Left ventricle myocardium superior (tissue), 1 donor: Measurements from ENCODE around the gene NEURL1B. TPM values are rescaled to one million over a fixed set of nuclear protein-coding genes. Genes with fewer than 3 reads are reported as not detected.

Experiments used
- ATAC-seq: fragments of 200-7000 bp; cut with Tn5 transposase; one replicate; pipeline ENCODE4 v1.9.1; 2020; ENCODE audit warnings: mild to moderate bottlenecking, moderate library complexity
- DNase-seq: peaks from one replicate; pipeline ENCODE4 v3.0.0-alpha.2; 2020
- intact Hi-C: fragments of 100-400 bp; cut with micrococcal nuclease; formaldehyde crosslinking; loops from one replicate; pipeline ENCODE4 v1.11.0; 2022
- total RNA-seq: library from RNA; stranded (reverse); fragmentation: NEBNext Ultra II Directional; extraction: Animal tissue kit (Norgen Biotek cat#: 25700); gene quantifications from one replicate; pipeline ENCODE4 v1.2.1, GENCODE V29; 2021
- donor health status: DM: no; HTN: yes; CAD: no; lungs with severe emphysema.

The NEURL1B gene
- total RNA-seq, 1 donor from 2014 or later: 32.0 TPM

DNA sequence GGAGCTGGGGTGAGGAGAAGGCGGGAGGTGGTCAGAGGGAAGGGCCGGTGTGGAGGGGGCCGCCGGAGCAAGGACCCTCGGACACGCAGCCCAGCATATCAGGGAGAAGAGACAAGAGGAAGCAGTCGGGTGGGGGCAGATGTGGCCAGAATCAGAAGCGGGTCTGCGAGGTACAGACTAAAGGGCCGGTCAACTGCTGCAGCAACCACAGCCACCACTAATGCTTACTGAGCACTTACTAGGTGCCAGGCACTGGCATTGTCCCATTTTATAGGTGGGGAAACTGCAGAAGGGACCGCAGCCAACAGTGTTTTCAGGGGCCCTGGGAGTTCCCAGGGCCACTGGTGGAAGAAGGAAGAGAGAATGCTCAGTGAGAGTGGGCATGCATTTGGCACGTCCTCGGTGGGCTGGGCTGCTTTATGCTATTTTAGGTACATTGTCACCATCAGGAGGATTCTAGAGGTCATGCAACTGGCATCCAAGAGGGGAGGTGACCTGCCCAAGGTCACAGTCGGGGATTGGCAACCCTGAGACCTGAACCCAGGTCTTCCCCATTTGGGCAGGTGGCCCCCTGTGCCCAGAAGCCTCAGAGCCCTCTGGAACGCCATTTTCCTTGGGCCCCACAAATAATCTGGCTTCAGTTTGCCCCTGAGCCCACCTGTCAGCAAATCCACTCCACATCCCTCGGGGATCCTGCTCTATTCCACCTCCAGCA lies 76.6 kb downstream of the NEURL1B start:
- ATAC-seq (no peak), DNase-seq (no peak)
- intact Hi-C loops: loop anchor here (5.0 kb wide), 1 partner anchor 55 kb away; the partner anchor contains the start of gene DUSP1

DNA sequence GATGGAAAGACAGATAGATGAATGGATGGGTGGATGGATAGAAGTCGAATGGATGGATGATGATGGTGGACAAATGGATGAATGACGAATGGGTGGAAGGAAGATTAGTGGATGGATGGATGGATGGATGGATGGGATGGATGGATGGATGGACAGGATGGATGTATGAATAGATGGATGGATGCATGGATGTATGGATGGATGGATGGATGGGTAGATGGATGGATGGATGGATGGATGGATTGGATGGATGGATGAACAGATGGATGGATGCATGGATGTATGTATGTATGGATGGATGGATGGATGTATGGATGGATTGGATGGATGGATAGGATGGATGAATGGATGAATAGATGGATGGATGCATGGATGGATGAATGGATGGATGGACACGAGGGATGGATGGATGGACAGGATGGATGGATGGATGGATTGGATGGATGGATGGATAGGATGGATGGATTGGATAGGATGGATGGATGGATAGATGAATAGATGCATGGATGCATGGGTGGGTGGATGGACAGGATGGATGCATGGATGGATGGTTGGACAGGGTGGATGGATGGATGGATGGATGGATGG lies 77.6 kb downstream of the NEURL1B start:
- intact Hi-C loops: loop anchor here (5.0 kb wide), 1 partner anchor 54 kb away; the partner anchor contains the start of gene DUSP1
- ATAC-seq (no peak), DNase-seq (no peak)

DNA sequence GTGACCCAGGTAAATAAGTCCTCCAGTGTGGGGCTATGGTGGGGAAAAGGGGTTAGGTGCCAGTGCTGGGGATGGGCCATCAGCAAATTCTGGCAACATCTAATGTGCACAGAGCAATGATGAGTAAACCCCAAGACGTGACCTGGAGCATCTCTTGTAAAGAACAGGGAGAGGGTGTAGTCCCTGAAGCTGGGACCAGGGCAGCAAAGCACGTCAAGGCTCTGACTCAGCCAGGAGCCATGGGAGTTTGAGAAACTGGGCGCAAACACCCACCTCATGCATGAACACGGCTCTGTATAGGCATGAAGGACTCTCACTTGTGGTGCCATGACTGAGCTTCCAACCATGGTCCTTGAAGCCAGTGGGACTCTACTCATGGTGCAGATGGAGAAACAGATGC lies 78.1 kb downstream of the NEURL1B start:
- DNase-seq: no peak
- ATAC-seq: no peak
- intact Hi-C loops: loop anchor here (5.0 kb wide), 1 partner anchor 53 kb away; the partner anchor contains the start of gene DUSP1

DNA sequence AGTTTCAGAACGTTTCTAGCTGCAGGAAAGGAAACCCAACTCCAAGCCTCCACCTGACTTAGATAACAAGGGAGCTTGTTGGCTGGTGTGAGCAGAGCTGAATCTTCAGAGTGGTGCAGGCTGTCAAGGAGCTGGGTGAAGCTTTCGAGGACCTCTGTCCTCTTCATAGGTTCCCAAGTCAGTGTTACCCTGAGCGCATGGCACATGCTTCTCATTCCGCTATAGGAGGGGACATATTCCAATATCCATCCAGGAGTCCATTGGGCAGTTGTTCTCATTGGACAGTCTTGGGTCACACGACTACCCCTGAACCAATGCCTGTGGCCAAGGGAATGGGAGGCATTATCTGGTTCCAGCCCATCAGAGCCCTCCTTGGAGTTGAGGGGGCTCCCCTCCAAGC lies 79.6 kb downstream of the NEURL1B start:
- intact Hi-C loops: no loop called here
- ATAC-seq: no peak
- no peak for DNase-seq

DNA sequence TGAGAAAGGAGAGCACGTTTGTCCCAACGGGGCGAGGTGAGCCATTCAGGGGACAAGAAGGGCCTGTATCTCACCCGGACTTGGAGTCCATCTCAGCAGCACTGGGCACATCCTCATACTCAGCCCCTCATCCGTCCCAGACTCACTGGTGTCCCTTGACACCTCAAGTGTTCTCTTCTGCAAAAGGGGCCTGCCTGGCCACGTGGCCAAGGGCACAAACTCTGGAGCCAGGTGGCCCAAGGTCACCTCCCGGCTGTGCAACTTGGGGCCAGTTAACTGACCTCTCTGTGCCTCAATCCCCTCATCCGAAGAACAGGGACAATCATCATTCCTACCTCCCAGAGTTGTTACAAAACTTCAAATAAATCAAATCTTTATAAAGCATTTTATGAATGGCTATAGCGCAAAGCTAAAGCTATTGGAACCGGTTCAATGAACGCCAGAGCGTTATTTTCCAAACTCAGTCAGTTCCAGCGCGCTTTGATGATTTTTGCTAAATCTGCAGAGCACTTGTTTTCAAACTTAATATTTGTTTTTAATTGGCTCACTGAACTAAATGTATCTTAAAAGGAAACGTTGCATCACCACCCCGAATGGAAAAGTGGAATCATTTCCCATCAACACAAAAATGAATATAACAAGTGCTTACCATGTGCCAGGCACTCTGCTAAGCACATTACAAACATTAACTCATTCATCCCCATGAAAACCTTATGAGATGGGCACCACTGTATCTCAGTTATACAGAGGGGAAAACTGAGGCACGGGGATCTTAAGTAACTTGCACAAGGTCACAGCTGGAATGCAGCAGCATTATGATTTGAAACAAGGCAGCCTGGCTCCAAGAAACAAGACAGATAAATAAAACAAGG lies 80.6 kb downstream of the NEURL1B start:
- peak; percentile 53 for ATAC-seq
- intact Hi-C loops: no loop called here
- DNase-seq: no peak

DNA sequence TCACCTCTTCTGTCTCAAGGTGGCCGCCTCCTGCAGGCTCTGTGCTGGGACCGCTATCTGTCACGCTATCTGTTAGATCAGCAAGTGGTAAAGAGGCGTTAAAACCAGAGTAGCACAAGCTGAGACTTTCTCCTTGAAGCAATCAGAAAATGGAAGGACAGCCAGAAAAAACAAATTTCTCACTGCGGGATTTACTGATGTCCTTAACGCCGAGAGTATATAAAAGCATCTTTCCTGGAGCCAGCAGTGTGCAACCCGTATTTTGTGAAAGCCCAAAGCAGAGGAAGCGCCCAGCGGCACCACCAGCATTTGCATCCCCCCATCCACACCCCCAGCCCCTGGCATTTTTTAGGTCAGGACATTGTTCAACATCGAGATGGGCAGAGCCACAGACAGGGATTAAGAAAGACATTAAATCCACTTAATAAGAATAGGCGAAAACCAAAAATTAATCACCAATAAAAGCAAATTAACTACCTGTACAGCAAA lies 81.3 kb downstream of the NEURL1B start:
- DNase-seq (no peak), ATAC-seq (peak; percentile 6)

DNA sequence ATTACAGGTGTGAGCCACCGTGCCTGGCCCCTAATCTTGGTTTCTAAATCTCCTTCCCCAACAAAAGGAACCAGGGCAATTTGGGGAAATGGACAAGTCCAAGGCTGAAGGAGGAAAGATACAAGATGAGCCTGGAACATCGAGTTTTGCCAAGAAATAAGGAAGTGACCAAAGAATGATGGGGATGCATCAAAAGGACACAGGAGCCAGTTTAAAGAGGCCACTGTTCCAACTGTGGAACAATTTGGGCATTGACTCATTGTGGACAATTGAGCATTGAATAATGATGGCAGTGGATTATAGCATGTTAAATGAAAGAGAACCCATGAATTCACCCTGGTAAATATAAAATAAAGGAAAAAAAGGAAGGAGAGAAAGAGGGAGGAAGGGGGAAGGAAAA lies 82.4 kb downstream of the NEURL1B start:
- intact Hi-C loops: no loop called here
- no peak for ATAC-seq

More for the DNA sequence above, 81.3 kb downstream of the NEURL1B start:
- intact Hi-C loops: no loop called here

DNA sequence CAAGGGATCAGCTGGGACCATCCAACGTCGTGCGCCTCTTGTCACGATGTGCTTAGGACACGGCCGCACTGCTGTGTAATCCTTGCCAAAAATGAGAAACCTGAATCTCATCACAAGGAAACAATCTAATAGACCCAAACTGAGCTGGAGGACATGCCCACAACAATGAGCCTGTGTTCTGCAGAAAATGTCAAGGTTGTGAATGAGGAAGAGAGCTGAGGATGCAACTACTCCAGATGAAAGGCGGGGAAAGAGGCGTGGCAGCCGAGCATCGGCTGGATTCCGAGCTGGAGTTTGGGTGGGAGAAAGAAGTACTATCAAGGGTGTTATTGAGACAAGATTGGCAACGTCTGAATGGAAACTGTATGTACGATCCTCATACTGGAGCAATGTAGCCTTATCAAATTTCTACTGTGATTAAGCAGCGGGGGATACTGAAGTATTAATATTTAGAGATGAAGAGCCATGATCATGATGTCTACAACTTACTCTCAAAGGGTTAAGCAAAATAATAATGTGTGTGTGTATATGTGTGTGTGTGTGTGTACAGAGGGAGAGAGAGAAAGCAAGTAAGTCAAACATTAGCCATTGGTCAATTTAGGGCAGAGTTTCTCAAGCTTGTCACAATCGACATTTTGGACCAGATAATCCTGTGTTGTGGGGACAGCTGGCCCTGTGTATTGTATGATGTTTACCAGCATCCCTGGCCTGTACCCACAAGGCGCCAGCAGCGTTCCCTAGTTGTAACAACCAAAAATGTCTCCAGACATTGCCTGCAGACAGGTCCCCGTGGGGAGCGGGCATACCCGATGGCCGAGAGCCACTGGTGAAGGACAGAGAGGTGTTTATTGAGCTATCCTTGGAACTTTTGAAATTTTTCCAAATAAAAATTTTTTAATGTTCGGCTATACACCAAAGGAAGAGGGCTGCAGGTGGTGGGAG lies 83.5 kb downstream of the NEURL1B start:
- DNase-seq (no peak), ATAC-seq (no peak)
- intact Hi-C loops: no loop called here

More for the DNA sequence above, 82.4 kb downstream of the NEURL1B start:
- DNase-seq: no peak

DNA sequence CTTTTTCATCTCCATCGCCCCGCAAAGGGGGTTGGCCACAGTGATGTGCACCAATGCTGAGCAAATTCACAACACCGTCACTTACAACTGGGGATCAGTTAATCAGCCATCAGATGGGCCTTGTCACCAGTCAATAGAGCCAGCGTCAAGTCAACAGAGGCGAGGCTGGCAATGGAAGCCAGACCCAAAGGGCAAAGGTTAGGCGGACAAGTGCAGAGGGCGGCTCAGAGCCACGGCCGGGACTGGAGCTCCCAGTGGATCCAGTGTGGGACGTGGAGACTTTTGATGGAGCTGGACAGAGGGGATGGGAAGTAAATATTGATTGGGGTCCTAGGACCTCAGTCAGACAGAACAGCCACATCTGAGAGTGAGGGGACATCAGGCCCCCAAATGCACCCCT lies 84.2 kb downstream of the NEURL1B start:
- DNase-seq (no peak), ATAC-seq (no peak)
- intact Hi-C loops: no loop called here

DNA sequence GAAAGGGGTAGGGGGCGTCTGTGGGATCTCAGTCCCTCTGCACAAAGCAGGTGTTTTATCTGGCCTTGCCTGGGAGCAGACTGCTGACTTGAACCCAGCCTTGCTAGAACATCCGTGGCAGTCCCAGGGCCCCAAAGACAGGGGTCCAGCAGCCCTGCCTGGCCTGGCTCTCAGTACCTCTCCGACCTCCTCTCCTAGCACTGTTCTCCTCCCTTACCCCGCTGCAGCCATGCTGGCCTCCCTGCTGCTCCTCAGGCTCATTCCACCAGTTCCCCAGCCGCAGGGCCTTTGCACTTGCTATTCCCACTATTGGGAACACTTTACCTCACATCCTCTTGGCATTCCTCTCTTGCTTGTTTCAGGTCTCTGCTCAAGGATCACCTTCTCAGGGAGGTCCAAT lies 84.7 kb downstream of the NEURL1B start:
- ATAC-seq (no peak), DNase-seq (no peak)
- intact Hi-C loops: no loop called here

DNA sequence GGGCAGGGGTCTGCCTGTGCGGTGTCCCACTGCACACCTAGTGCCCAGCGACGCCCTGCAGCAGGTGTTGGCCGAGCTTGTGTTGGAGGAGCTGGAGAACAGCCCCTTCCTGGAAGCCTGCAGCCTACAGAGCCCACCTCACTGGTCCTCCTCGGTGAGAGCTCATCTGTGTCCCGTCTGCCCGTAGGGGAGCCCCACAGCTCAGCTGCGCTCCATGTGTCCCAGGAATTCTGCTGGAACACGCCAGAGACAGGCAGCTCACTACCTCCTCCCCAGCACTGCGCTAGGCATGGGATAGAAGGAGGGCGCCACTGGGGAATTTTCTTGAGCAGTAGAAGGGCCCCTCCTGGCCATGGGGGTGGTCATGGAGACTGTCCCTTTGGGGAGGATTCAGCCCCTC lies 85.9 kb downstream of the NEURL1B start:
- intact Hi-C loops: no loop called here
- ATAC-seq: no peak

DNA sequence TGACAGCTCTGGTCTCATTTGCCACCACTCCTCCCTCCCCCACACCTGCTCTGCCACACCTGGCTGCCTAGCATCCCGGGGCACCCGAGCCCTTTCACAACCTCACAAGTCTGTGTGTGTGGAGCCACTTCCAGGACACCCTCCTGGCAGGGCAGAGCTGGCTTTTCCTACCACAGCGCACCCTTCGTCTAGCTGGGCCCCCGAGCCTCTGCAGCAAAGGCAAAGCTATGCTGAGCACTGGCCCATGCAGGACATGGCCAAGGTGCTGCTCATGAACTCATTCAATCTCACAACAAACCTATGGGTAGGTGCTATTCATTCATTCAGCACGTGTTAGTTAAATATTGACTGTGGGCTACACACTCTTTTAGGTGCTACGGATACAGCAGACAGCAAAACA lies 86.5 kb downstream of the NEURL1B start:
- intact Hi-C loops: no loop called here
- ATAC-seq: no peak
- no peak for DNase-seq

More for the DNA sequence above, 85.9 kb downstream of the NEURL1B start:
- no peak for DNase-seq

DNA sequence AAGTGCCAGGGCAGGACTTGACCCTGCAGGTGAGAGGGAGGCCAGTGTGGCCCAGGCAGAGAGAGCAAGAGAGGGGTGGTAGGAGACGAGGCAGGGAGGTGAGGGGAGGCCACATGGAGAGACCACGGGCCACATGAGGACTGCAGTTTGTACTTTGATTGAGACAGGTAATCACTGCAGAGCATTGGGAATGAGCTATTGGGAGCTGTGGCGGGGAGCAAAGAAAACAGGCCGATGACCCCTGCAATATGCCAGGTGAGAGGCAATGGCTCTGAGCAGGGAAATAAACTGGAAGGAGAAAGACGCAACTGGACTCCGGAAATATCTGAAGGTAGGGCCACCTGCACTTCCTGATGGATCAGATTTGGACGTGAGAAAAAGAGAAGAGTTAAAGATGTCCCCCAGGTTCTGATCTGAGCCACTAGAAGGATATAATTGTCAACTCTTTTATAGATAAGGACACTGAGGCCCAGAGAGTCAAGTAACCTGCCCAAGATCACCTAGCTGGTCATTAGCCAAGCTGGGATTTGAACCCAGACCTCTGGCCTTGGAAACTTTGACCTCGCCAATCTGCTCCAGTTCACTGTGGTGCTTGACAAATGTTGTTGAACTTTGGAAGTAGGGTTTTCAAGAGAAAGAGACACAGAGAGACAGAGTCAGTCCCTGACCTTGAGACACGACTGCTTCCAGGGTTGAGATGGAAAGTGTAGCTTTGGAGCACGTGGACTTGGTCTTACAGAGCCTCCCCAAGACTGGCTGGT lies 87.6 kb downstream of the NEURL1B start:
- ATAC-seq: no peak
- DNase-seq: no peak
- intact Hi-C loops: no loop called here

DNA sequence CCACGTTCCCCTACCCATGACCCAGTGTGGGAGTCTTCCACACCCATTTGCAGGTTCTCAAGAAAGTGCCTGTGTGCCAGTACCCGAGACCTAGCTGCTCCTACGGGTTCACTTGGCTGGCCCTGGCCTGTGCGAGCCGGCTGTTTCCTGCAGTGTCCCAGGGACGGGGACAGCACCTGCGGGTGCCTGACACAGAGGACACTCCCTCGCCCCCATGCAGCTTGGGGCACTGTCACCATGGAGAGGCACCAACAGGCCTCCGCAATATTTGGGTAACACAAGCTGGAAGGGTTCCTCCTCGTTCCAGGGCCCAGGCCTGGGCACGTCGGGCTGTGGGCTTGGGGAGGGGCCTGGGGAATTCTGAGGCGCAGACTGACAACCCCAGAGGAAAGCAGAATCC lies 88.5 kb downstream of the NEURL1B start:
- no peak for ATAC-seq
- no peak for DNase-seq
- intact Hi-C loops: no loop called here

DNA sequence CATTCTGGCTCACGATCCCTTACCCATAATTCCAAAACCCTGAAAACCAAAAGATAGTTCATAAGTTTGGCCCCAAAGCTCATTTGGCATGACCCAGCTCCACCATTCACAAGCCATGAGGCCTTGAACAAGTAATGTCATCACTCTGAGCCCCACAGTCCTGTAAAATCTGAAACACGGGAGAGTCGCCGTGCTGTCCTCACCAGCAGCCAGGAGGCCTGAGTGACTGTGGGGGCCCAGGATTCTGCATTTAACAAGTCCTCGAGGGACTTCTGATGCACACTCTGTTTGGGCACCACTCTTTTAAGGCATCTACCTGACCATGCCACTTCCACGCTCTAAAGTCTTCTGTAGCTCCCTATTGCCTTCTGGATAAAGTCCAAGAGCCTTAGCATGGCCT lies 89.2 kb downstream of the NEURL1B start:
- intact Hi-C loops: no loop called here
- DNase-seq (no peak), ATAC-seq (no peak)

DNA sequence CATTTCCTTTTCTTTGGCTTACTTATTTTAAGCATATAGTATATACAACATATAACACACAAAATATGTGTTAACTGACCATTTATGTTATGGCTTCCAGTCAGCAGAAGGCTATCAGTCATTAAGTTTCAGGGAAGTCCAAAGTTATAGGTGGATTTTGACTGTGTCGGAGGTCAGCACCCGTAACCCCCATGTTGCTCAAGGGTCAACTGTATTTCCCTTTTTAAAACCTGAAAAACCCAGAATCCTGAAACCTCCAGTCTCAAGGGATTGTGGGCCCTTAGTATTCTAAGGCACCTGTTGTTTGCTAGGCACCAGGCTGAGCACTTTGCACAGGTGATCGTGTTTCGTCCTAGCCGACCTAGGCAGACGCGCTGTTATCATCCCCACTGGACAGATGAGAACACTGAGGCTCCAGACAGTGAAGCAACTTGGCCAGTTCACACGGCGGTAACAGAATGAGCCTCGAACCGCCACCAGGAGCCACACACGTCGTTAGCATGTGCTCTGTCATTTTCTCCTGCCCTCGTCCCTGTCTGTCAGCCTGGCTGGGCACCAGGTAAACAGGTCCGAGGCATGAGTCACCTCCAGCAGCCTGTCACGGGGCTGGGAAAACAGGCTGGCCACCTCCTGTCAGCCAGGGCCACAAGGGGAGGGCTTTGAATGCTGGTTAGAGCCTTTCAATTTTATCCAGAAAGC lies 90.1 kb downstream of the NEURL1B start:
- intact Hi-C loops: no loop called here
- DNase-seq (no peak), ATAC-seq (no peak)

DNA sequence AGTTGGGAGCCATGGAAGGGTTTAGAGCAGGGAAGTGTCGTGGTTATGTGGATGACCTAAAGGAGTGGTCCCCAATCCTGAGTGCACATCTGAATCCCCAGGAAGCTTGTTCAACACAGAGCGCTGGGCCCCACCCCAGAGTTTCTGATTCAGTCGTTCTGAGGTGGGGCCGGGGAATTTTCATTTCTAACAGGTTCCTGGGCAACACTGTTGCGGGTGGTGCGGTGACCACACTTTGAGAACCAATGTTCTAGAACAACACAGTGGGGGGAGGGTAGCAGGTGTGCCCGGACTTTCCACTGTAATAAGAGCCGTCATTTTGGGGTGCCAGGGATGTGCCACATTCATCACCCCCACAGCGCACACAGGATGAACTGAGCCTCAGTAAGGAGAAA lies 90.6 kb downstream of the NEURL1B start:
- intact Hi-C loops: no loop called here
- DNase-seq (no peak), ATAC-seq (no peak)
